GM12873 (cell line): ENCODE measurements around the gene DLG2.

ENCODE experiments used
- TF ChIP-seq, protein P1 (sequence below): IDR thresholded peaks from 2 replicates; pipeline ENCODE4 v1.5.1; 2012; ENCODE audit warnings: low read depth, mild to moderate bottlenecking, moderate library complexity, low read length, control low read depth; ENCODE audit not compliant: insufficient read depth; ENCODE audit errors: missing control alignments

The DLG2 gene

DNA sequence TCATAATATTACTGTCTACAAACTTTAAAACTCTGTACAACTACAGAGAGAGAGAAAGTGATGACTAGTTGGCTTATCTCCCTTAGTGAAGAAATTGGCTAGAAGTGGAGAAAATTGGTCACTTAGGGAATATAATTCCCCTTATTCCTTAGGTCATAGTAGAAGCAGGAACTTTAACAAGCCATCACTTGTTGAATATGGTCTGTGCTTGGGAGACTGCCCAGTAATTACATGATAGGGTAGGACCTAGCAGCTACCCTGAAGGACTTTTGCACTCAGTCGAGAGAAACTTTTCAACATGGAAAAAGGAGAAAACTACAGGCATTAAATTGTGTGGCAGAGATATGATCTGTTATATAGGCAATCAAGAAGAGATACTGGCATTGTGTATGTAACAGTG lies 1764.5 kb downstream of the DLG2 start:
- TF ChIP-seq, protein P1, sequence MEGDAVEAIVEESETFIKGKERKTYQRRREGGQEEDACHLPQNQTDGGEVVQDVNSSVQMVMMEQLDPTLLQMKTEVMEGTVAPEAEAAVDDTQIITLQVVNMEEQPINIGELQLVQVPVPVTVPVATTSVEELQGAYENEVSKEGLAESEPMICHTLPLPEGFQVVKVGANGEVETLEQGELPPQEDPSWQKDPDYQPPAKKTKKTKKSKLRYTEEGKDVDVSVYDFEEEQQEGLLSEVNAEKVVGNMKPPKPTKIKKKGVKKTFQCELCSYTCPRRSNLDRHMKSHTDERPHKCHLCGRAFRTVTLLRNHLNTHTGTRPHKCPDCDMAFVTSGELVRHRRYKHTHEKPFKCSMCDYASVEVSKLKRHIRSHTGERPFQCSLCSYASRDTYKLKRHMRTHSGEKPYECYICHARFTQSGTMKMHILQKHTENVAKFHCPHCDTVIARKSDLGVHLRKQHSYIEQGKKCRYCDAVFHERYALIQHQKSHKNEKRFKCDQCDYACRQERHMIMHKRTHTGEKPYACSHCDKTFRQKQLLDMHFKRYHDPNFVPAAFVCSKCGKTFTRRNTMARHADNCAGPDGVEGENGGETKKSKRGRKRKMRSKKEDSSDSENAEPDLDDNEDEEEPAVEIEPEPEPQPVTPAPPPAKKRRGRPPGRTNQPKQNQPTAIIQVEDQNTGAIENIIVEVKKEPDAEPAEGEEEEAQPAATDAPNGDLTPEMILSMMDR = no peak

DNA sequence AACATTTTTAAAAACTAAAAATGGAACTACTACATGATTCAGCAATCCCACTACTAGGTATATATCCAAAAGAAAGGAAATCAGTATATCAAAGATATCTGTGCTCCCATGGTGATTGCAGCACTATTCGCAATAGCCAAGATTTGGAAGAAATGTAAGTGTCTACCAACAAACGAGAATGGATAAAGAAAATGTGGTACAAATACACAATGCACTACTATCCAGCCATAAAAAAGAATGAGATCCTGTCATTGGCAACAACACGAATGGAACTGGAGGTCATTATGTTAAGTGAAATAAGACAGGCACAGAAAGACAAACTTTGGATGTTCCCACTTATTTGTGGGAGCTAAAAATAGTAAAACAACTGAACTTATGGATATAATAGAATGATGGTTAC lies 1765.1 kb downstream of the DLG2 start:
- TF ChIP-seq, protein P1 = no peak

DNA sequence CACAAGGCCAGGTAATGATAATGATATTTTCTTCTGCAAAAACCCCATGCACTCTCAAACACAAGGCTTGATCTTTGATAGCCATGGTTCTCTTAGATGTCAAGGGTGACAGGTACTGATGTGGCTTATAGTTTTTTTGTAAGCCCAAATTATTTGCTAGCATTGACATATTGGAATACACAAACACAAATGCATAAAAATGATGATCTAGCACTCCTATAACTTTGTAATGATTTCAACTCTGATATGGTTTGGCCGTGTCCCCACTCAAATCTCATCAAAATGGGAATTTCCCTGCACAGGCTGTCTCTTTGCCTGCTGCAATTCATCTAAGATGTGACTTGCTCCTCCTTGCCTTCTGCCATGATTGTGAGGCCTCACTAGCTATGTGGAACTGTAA lies 1768.5 kb downstream of the DLG2 start:
- TF ChIP-seq, protein P1 = no peak

DNA sequence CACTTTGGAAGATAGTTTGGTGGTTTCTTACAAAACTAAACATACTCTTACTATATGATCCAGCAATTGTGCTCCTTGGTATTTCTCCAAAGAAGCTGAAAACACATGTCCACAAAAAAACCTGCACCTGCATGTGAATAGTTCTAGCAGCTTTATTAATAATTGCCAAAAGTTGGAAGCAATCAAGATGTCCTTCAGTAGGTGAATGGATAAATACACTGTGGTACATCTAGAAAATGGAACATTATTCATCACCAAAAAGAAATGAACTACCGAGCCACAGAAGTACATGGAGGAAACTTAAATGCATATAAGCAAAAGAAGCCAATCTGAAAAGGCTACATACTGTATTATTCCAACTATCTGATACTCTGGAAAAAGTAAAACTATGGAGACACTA lies 1771.9 kb downstream of the DLG2 start:
- TF ChIP-seq, protein P1 = no peak

DNA sequence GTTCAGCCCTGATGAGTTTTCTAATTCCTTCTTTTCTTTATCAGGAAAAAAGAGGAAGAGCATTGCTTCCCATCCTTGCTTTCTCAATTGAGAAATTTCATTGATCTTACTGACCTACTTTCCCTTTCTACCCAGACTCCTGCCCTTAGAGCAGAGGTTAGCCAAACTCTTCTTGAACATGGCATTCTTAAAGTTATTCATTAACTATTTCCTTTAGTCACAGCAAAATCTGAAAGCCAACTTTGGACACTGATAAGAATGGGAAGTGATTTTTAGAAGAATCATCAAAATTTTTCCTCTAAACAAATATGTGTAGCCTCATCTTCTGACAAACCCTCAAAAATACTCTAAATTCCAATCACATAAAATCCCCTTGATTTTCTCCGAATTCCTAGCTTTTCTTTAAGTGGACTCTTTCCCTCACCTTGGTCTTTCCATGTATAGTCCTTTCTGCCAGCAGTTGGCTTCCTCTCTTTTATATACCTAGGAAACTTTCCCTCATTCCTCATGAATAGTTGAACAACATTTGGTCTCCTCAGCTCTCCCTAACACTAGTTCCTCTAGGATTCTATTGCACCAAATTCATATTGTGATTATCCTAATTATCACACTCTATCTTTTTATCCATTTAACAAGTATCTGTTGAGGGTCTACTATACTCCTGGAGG lies 1774.2 kb downstream of the DLG2 start:
- TF ChIP-seq, protein P1 = no peak

DNA sequence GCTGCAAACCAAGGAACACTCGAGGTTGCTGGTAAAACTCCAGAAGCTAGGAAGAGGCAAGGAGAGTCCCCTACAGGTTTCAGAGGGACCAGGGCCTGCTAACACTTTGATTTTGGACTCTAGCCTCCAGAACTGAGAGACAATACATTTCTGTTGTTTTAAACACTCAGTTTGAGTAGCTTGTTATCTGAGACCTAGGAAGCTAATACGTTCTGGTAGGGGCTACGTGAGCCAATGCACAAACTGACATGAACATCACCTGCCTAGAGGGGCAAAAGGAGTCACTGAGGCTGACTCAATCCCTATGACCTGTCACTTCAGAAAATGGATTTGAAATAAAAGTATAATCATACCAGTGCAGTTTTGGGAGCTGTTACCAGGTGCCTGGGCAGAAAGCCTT lies 1775.1 kb downstream of the DLG2 start:
- TF ChIP-seq, protein P1 = no peak

DNA sequence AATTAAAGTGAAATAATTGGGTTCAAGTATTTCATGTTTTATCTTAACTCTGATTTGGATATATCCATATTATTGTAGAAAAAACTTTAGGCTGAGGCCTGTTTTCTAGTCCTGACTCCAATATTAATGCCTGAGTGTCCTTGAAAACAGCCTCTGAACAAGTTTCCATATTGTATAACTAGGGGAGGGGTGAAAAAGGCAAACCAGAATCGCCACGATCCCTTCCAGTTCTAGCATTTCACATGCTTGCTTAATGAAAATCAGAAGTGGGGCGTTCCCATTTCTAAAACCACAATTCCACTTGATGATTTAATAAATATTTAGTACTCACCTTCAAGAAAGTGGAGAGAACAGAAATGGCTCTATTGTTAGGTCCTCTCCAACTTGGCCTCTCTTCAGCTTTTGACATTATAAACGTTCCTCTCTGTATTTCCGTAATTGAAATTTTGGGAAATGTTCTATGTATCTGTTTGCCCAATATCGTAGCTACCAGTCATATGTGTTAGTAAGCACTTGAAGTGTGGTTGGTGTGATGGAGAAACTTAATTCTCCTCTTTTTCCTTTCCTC lies 1779.6 kb downstream of the DLG2 start:
- TF ChIP-seq, protein P1 = no peak
